Caco-2 (cell line): Measurements from ENCODE around the gene SMCO3. TPM values are rescaled to one million over a fixed set of nuclear protein-coding genes. Genes with fewer than 3 reads are reported as not detected.

Experiments used
- BruUV-seq: library from RNA; stranded (reverse); fragments of 400-500 nt; replicated peaks from 2 replicates; lab custom pipeline; 2021; lab: Mats Ljungman, UMichigan
- CTCF ChIA-PET: fragments of 300-600 bp; sonication (Branson Sonifier 250); formaldehyde crosslinking; loops from one replicate; lab custom pipeline; 2022; ENCODE audit warnings: antibody characterized with exemption; lab: Charles Lee
- POLR2A ChIA-PET: fragments of 300-600 bp; sonication (Branson Sonifier 250); formaldehyde crosslinking; loops from one replicate; lab custom pipeline; 2022; ENCODE audit warnings: antibody characterized with exemption; lab: Charles Lee
- DNase-seq, 2 experiments: peaks; one replicate each; pipeline versions ENCODE4 v3.0.0 to v3.0.0-alpha.2; 2020 to 2022
- H3K27me3 ChIP-seq: replicated peaks from 2 replicates; pipeline ENCODE4 v1.6.0; 2011; ENCODE audit warnings: low read length; ENCODE audit not compliant: control insufficient read depth, insufficient read depth
- H3K36me3 ChIP-seq: 2 replicates; pipeline ENCODE4 v1.5.1; 2011; ENCODE audit warnings: low read length; ENCODE audit not compliant: control insufficient read depth, insufficient read depth
- H3K4me1 ChIP-seq: fragments of 250-450 bp; sonication (Bioruptor Pico); 2 replicates; pipeline ENCODE4 v1.5.1; 2020; ENCODE audit warnings: mild to moderate bottlenecking
- H3K4me3 ChIP-seq: 2 replicates; pipeline ENCODE4 v1.5.1; 2011; ENCODE audit warnings: low read depth, mild to moderate bottlenecking, control low read depth, low read length
- H3K9me3 ChIP-seq: fragments of 250-450 bp; sonication (Bioruptor Pico); 2 replicates; pipeline ENCODE4 v1.5.1; 2020; ENCODE audit warnings: mild to moderate bottlenecking, moderate library complexity
- H3K27ac Mint-ChIP-seq: one replicate; pipeline ENCODE4 v1.8.0; 2022; ENCODE audit warnings: mixed read lengths; ENCODE audit not compliant: unreplicated experiment
- H3K27me3 Mint-ChIP-seq: one replicate; pipeline ENCODE4 v1.8.0; 2022; ENCODE audit warnings: mixed read lengths; ENCODE audit not compliant: insufficient read depth, unreplicated experiment
- H3K36me3 Mint-ChIP-seq: one replicate; pipeline ENCODE4 v1.8.0; 2022; ENCODE audit warnings: mild to moderate bottlenecking, mixed read lengths; ENCODE audit not compliant: insufficient read depth, unreplicated experiment
- H3K4me1 Mint-ChIP-seq: one replicate; pipeline ENCODE4 v1.8.0; 2022; ENCODE audit warnings: low read depth, mixed read lengths; ENCODE audit not compliant: unreplicated experiment
- H3K4me3 Mint-ChIP-seq: one replicate; pipeline ENCODE4 v1.8.0; 2022; ENCODE audit warnings: mild to moderate bottlenecking, moderate library complexity, mixed read lengths; ENCODE audit not compliant: unreplicated experiment
- H3K9me3 Mint-ChIP-seq: one replicate; pipeline ENCODE4 v1.8.0; 2022; ENCODE audit warnings: mixed read lengths; ENCODE audit not compliant: unreplicated experiment
- CTCF ChIP-seq, 2 experiments: fragments of 200-600 bp in 1 of 2; IDR thresholded peaks; 1 replicate in 1 of 2; 2 replicates in 1 of 2; pipeline versions ENCODE4 v1.5.1 to v1.8.0; 2011 to 2022; ENCODE audit warnings: antibody characterized with exemption in 1 of 2, control low read depth in 1 of 2, inconsistent platforms in 1 of 2, low read depth in 1 of 2, low read length in 1 of 2, mild to moderate bottlenecking in 1 of 2, moderate library complexity in 1 of 2; ENCODE audit not compliant: insufficient read depth in 1 of 2, severe bottlenecking in 1 of 2, unreplicated experiment in 1 of 2
- intact Hi-C: fragments of 100-400 bp; cut with micrococcal nuclease; formaldehyde crosslinking; loops from one replicate; pipeline ENCODE4 v1.10.0; 2022; ENCODE audit not compliant: unreplicated experiment
- total RNA-seq: library from RNA; stranded (reverse); gene quantifications from 2 replicates; pipeline ENCODE4 v1.2.3, GENCODE V29; 2022

SMCO3 gene
- total RNA-seq, 1 experiment from 2014 or later = not detected

GRCh38 chr12:14773685-14774073 is 40.3 kb downstream of the SMCO3 start:
- Histone ChIP-seq H3K36me3 (no peaks in the 10 kb centered on the region), H3K27me3 (no peaks in the 10 kb centered on the region), H3K9me3 (peaks cover 3% of the 10 kb centered on the region), H3K4me1 (peaks cover 37% of the 10 kb centered on the region), H3K4me3 (peak overlapping the region; percentile 67)
- Mint-ChIP-seq H3K36me3 (peaks cover 65% of the 10 kb centered on the region), H3K27me3 (no peaks in the 10 kb centered on the region), H3K9me3 (no peaks in the 10 kb centered on the region), H3K4me3 (peak overlapping the region; percentile 93), H3K27ac (peak overlapping the region; percentile 97), H3K4me1 (peaks cover 51% of the 10 kb centered on the region)
- CTCF ChIA-PET = no interaction called here
- BruUV-seq = no TSS peak
- no peak for TF ChIP-seq CTCF (IDR thresholded peaks at IDR 0.05; ENCODE audit: insufficient read depth in 1 of 2, low read depth in 1 of 2, low read length in 1 of 2, severe bottlenecking in 1 of 2, unreplicated experiment in 1 of 2)
- intact Hi-C loops = loop anchor here (2.0 kb wide), 1 partner anchor 69 kb away; the partner anchor contains the start of gene ART4
- no peak for DNase-seq
- POLR2A ChIA-PET = interaction anchor here (2.8 kb wide), 1 partner anchor 29 kb away, joined by 24 read pairs; the partner anchor contains the start of genes C12orf60 and WBP11

- no peaks in the 10 kb centered on the region for H3K9me3 Mint-ChIP-seq
- no TSS peak for BruUV-seq
- DNase-seq = no peak
- peaks cover 46% of the 10 kb centered on the region for H3K4me1 Mint-ChIP-seq
- Histone ChIP-seq H3K36me3 (no peaks in the 10 kb centered on the region), H3K4me1 (peaks cover 37% of the 10 kb centered on the region), H3K27me3 (no peaks in the 10 kb centered on the region), H3K9me3 (peaks cover 3% of the 10 kb centered on the region), H3K4me3 (no peak overlapping the region)
- H3K36me3 Mint-ChIP-seq = peaks cover 72% of the 10 kb centered on the region
- no peak overlapping the region for H3K4me3 Mint-ChIP-seq
- ChIA-PET POLR2A (no interaction called here), CTCF (no interaction called here)
- intact Hi-C loops = no loop called here
- H3K27me3 Mint-ChIP-seq = no peaks in the 10 kb centered on the region
- TF ChIP-seq CTCF (IDR thresholded peaks at IDR 0.05; ENCODE audit: insufficient read depth in 1 of 2, low read depth in 1 of 2, low read length in 1 of 2, severe bottlenecking in 1 of 2, unreplicated experiment in 1 of 2) = no peak
- H3K27ac Mint-ChIP-seq = no peak overlapping the region
Observed at GRCh38 chr12:14772946-14773345, 41.0 kb downstream of the SMCO3 start.

- Histone ChIP-seq H3K9me3 (peaks cover 3% of the 10 kb centered on the region), H3K27me3 (no peaks in the 10 kb centered on the region), H3K4me3 (peak overlapping the region; percentile 96), H3K36me3 (0 out of 2 replicates have a peak, but pooled peaks cover 1% of the 10 kb centered on the region), H3K4me1 (peaks cover 26% of the 10 kb centered on the region; the same call in 1 of the 2 replicates)
- Mint-ChIP-seq H3K4me1 (peaks cover 34% of the 10 kb centered on the region), H3K27ac (peak overlapping the region; percentile 96), H3K36me3 (peaks cover 80% of the 10 kb centered on the region), H3K9me3 (peaks cover 10% of the 10 kb centered on the region), H3K4me3 (peak overlapping the region; percentile 90), H3K27me3 (no peaks in the 10 kb centered on the region)
- ChIA-PET CTCF (interaction anchor here (2.0 to 3.0 kb wide), 2 partner anchors 16 to 32 kb away, joined by 8 to 16 read pairs; partner anchors contain the start of genes C12orf60 and WBP11), POLR2A (interaction anchor here (0.6 to 3.0 kb wide), 9 partner anchors 10 to 1017 kb away, joined by 3 to 42 read pairs (median 3); partner anchors contain the start of genes ATF7IP, C12orf60, EPS8 and WBP11)
- BruUV-seq = no TSS peak
- no peak for DNase-seq
- intact Hi-C loops = loop anchor here (1.0 kb wide), 2 partner anchors 32 to 97 kb away; partner anchors contain the start of genes C12orf60 and WBP11
- TF ChIP-seq CTCF (IDR thresholded peaks at IDR 0.05; ENCODE audit: insufficient read depth in 1 of 2, low read depth in 1 of 2, low read length in 1 of 2, severe bottlenecking in 1 of 2, unreplicated experiment in 1 of 2) = no peak
Observed at GRCh38 chr12:14771651-14772137, 42.3 kb downstream of the SMCO3 start.
